GM12878 (cell line): ENCODE measurements around the gene KCND2. TPM values are rescaled to one million over a fixed set of nuclear protein-coding genes. Genes with fewer than 3 reads are reported as not detected.

Experiments
- ASH2L ChIP-seq: fragments of 300-600, 200-600 bp; sonication (generic); IDR thresholded peaks from 2 replicates; pipeline ENCODE4 v1.6.1; 2017; ENCODE audit warnings: low read depth, mild to moderate bottlenecking, borderline replicate concordance
- NFYB ChIP-seq: IDR thresholded peaks from 2 replicates; pipeline ENCODE4 v1.6.1; 2011; ENCODE audit warnings: low read depth, mild to moderate bottlenecking, low read length, improper control_type of control experiment, moderate library complexity; ENCODE audit not compliant: insufficient read depth
- PAX8 ChIP-seq: fragments of 450-650 bp; IDR thresholded peaks from 2 replicates; pipeline ENCODE4 v1.6.1; 2017; ENCODE audit warnings: mild to moderate bottlenecking, moderate library complexity
- POLR2AphosphoS2 ChIP-seq: IDR thresholded peaks from 2 replicates; pipeline ENCODE4 v1.6.1; 2011; ENCODE audit warnings: low read depth, mild to moderate bottlenecking, low read length, improper control_type of control experiment, moderate library complexity
- STAT3 ChIP-seq: IDR thresholded peaks from 2 replicates; pipeline ENCODE4 v1.6.1; 2011; ENCODE audit warnings: low read depth, low read length, improper control_type of control experiment
- ZBTB11 ChIP-seq: fragments of 450-650 bp; formaldehyde crosslinking; IDR thresholded peaks from 2 replicates; pipeline ENCODE4 v1.5.0; 2022; ENCODE audit warnings: mild to moderate bottlenecking, missing genetic modification characterization
- ZNF592 ChIP-seq: fragments of 450-650 bp; IDR thresholded peaks from 2 replicates; pipeline ENCODE4 v1.6.1; 2017; ENCODE audit warnings: mild to moderate bottlenecking, moderate library complexity
- ZSCAN29 ChIP-seq: fragments of 450-650 bp; IDR thresholded peaks from 2 replicates; pipeline ENCODE4 v1.6.1; 2017; ENCODE audit warnings: mild to moderate bottlenecking, moderate library complexity
- polyA plus RNA-seq, 11 experiments: library from polyadenylated mRNA; depleted of rRNA in 4 of 11; unstranded in 6 of 11; stranded (reverse) in 5 of 11; fragments of >200 nt; fragmentation: Nextera tagmentation in 4 of 11; fragmentation: Illumina TruSeq in 1 of 11; extraction: Ambion mirVana in 4 of 11; extraction: Trizol in 1 of 11; gene quantifications; 1 replicate in 1 of 11; 2 replicates in 10 of 11; pipeline versions ENCODE4 v1.2.1 to v1.2.3, GENCODE V29; 2011 to 2016; ENCODE audit warnings: inconsistent platforms in 2 of 11, missing spikeins in 2 of 11, low read depth in 1 of 11
- total RNA-seq, 4 experiments: library from RNA; depleted of rRNA in 3 of 4; stranded (reverse); fragments of >200 nt in 3 of 4; fragmentation: Illumina TruSeq in 1 of 4; extraction: Trizol in 1 of 4; gene quantifications; 2 replicates each; pipeline versions ENCODE4 v1.2.1 to v1.2.3, GENCODE V29; 2013 to 2021
- TF ChIP-seq, protein P1 (sequence below): IDR thresholded peaks from 2 replicates; pipeline ENCODE4 v1.6.1; 2011; ENCODE audit warnings: low read depth, low read length, improper control_type of control experiment, borderline replicate concordance
- TF ChIP-seq, protein P2 (sequence below): IDR thresholded peaks from 2 replicates; pipeline ENCODE4 v1.6.1; 2011; ENCODE audit warnings: mild to moderate bottlenecking, low read depth, low read length, moderate library complexity; ENCODE audit not compliant: insufficient replicate concordance

KCND2 gene
- total and polyA plus RNA-seq, 10 of the 15 experiments (the other 5 are each of a cell fraction or from before 2014, with no cell fraction given), result 3.6 to 22.3 (median 6.3) TPM

- TF ChIP-seq ASH2L (no peak), ZSCAN29 (no peak), STAT3 (no peak), ZNF592 (no peak), POLR2AphosphoS2 (no peak), NFYB (no peak), ZBTB11 (no peak), PAX8 (no peak)
- TF ChIP-seq, protein P1, sequence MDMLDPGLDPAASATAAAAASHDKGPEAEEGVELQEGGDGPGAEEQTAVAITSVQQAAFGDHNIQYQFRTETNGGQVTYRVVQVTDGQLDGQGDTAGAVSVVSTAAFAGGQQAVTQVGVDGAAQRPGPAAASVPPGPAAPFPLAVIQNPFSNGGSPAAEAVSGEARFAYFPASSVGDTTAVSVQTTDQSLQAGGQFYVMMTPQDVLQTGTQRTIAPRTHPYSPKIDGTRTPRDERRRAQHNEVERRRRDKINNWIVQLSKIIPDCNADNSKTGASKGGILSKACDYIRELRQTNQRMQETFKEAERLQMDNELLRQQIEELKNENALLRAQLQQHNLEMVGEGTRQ, result no peak
- TF ChIP-seq, protein P2, sequence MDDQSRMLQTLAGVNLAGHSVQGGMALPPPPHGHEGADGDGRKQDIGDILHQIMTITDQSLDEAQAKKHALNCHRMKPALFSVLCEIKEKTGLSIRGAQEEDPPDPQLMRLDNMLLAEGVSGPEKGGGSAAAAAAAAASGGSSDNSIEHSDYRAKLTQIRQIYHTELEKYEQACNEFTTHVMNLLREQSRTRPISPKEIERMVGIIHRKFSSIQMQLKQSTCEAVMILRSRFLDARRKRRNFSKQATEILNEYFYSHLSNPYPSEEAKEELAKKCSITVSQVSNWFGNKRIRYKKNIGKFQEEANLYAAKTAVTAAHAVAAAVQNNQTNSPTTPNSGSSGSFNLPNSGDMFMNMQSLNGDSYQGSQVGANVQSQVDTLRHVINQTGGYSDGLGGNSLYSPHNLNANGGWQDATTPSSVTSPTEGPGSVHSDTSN, result no peak
These were observed 229.8 kb downstream of the KCND2 start (continued) for GRCh38 chr7:120502825-120503224.
